AG10803 (cell line): ENCODE results near the gene WFIKKN1.
A peak's percentile ranks its signal among the peaks of the same experiment; 100 is the strongest.

Source experiments
- DNase-seq: peaks from one replicate; pipeline ENCODE4 v3.0.0; 2010; ENCODE audit warnings: low read depth
- H3K4me3 ChIP-seq: 2 replicates; pipeline ENCODE4 v1.5.1; 2011; ENCODE audit warnings: mild to moderate bottlenecking, low read length, control low read depth
- TF ChIP-seq, protein P1 (sequence below): conservative IDR thresholded peaks from 2 replicates; pipeline ENCODE4 v1.5.1; 2011; ENCODE audit warnings: mild to moderate bottlenecking, low read length, control low read depth, inconsistent platforms

WFIKKN1 gene

DNA sequence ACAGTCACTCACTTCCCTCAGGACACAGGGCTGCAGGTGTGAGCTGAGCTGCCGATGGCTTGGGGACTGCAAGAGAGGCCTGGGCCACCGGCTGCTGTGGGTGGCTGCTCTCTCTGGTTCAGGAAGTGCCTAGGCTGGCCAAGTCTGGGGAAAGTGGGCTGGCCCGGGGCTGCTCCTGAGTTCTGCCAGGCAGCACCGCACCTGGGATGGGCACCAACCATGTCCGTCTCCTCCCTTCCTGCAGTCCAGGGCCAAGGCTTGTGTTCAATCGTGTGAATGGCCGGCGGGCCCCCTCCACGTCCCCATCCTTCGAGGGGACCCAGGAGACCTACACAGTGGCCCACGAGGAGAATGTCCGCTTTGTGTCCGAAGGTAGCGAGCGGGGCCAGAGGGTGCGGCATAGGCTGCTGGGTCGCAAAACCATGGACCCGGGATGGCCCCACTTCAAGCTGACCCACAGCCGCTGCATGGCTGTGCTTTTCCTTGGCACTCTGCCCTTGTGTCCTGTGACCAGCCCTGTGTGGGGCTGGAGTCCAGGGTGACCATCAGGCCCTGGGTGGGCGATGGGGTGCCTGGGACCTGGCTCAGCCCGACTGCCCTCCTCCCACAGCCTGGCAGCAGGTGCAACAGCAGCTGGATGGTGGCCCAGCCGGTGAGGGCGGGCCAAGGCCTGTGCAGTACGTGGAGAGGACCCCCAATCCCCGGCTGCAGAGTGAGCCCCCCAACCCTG, 16.6 kb downstream of the WFIKKN1 start:
- no peak for DNase-seq
- no peak overlapping the region for H3K4me3 ChIP-seq
- TF ChIP-seq, protein P1, sequence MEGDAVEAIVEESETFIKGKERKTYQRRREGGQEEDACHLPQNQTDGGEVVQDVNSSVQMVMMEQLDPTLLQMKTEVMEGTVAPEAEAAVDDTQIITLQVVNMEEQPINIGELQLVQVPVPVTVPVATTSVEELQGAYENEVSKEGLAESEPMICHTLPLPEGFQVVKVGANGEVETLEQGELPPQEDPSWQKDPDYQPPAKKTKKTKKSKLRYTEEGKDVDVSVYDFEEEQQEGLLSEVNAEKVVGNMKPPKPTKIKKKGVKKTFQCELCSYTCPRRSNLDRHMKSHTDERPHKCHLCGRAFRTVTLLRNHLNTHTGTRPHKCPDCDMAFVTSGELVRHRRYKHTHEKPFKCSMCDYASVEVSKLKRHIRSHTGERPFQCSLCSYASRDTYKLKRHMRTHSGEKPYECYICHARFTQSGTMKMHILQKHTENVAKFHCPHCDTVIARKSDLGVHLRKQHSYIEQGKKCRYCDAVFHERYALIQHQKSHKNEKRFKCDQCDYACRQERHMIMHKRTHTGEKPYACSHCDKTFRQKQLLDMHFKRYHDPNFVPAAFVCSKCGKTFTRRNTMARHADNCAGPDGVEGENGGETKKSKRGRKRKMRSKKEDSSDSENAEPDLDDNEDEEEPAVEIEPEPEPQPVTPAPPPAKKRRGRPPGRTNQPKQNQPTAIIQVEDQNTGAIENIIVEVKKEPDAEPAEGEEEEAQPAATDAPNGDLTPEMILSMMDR: no peak

DNA sequence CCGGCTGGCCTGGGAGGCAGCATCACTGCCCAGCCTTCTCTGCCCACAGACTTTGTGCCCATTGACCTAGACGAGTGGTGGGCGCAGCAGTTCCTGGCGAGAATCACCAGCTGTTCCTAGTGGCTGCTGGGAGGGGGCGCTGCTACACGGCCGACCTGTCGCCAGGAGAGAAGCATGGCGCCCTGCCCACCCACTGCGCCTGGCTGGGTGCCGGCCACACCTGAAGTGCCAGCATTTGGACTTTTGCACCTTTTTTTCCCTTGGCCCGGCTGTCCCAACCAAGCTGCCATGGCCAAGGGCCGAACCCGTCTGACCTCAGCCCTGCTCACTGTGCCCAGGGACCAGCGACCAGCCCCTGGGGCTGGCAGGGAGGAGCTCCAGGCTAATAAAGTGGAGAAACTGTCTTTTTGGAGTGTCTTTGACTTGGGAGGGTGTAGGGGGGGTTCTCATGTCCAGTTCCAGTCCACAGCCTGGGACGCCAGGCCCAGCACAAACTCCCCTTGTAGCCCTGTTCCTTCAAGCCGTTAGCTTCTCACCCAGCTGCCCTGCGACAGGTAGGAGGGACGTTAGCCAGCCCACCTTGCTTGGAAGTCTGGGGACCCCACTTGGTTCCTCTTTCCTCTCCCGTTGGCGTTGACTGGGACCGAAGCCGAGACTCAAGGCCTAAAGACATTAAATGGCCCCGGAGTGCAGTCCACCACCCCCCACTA, 17.4 kb downstream of the WFIKKN1 start:
- peak overlapping the region; percentile 77 for H3K4me3 ChIP-seq
- peak; percentile 25 for DNase-seq
- TF ChIP-seq, protein P1: peak; percentile 41

DNA sequence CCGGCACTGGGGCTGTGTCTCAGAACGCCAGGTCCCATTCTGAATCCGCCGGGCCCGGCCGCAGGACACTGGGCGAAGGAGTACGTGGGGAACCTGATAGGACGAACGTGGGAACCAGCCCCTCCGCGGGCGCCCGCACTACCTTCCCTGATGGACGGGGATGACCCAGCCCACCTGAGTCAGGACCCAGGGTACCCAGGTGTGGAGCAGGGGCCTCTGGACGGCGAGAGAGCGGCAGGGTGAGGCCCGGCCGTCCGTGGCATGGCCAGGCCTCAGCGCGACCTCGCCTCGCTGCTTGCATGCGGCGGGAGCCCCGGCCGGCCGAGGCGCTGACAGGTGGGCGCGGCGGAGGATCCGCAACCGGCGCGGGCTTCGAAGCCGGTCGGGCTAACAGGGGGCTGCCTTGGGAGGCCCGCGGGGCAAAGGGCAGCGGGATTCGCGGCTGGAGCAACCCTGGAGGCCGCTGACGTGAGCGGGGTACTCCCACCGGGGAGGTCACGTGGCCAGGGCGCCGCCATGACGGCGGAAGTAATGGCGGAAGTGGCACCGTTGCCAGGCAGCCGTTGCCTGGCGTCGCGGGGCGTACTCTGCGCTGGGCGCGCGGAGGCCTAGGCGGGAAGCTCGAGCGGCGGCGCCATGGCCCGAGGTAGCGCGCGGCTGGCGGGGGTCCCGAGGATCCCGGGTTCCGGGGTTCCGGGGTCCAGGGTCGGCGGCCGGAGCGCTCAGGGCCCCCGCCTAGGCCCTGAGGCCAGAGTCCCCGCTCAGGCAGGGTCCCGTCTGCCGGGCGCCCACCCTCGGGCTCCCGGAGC, 18.2 kb downstream of the WFIKKN1 start, which contains the start of gene WDR90:
WDR90 (plus strand) TSS at position 585 of the 809 bp plus-strand sequence; CDS start at position 637, 52 bp downstream.
- peak within 1 kb of the TSS; percentile 77 for H3K4me3 ChIP-seq
- peak; percentile 89 for DNase-seq
- TF ChIP-seq, protein P1: no peak

DNA sequence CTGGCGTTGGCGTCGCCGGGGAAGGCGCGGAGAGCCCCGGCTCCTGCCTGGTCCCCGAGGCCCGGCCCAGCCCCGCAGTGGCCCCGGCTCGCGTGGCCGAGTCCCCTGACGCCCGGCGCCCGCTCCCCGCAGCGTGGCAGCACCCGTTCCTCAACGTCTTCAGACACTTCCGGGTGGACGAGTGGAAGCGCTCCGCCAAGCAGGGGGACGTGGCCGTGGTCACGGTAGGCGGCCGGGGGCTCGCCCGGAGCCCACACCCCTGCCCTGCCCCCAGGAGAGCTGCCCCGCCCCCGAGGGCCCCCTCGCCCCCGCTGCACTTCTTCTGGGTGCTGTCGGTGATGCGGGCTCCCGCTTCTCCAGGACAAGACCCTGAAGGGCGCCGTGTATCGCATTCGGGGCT, 18.8 kb downstream of the WFIKKN1 start:
- DNase-seq: no peak
- H3K4me3 ChIP-seq: peak overlapping the region; percentile 77
- TF ChIP-seq, protein P1: no peak

DNA sequence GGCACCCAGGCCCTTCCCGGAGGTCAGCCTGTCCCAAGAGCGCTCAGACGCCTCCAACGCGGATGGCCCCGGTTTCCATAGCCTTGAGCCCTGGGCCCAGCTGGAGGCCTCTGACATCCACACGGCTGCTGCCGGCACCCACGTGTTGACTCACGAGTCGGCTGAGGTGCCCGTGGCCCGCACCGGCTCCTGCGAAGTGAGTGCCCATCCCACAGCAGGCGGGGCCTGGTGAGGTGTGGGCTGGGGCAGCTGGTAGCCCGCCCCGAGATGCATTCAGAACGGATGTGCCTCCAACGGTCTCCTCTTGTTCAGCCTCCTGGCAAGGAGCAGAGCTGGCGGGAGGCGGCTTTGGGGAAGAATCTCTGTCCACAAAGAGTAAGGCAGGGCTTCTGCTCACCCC, 21.1 kb downstream of the WFIKKN1 start:
- TF ChIP-seq, protein P1: no peak
- DNase-seq: no peak
- H3K4me3 ChIP-seq: no peak overlapping the region

DNA sequence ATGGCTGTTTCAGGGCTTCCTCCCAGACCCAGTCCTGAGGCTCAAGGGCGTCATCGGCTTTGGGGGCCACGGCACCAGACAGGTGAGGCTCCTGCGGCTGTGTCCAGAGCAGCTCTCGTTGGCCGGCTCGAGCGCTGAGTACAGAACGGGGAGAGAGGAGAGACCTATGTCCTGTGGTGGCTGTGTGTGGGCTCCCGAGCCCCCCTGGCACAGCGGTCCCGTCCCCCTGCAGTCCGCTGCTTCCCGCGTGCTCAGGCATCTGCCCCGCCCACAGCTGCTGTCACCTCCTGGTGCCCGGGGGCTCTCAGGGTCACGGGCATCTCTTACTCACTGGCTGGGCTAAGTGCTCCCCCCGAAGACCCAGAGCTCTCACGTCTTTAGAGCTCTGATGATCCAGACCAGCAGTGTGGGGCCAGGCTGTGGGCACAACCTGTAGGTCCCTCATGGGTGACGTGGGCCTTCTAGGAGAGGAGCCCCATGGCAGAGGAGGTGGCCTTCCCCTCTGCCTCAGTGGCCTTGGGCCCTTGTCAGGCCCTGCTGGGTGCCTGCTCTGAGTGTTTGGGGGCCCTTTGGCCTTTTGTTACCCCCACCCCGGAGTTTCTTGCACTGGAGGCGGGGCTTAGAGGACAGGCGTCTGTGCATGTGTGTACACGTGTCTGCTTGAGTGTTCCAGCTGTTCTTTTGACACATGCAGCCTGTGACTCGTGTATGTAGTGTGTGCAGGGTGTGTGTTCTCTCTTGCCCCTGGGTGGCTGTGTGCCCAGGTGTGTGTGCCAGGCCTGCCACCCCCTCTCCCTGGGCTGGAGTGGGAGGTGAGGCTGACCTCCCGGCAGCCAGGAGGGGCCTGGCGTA, 21.9 kb downstream of the WFIKKN1 start:
- TF ChIP-seq, protein P1: no peak
- no peak for DNase-seq
- no peak overlapping the region for H3K4me3 ChIP-seq
